Measurements from ENCODE around the gene TYW1.
"Not testable (repeated sequence)": the region's sequence is repeated elsewhere in the genome, so short reads cannot be mapped to it uniquely, and the experiment has no call there.

- not testable (repeated sequence) for TF ChIP-seq EZH2phosphoT487, CTCF, EZH2 (IDR thresholded peaks at IDR 0.05)
Observed at GRCh38 chr7:67052161-67052560, 55.5 kb downstream of the TYW1 start.

All from neural progenitor cell (in vitro differentiated cells).